HepG2 (cell line): ENCODE measurements around the gene FAF2. TPM values are rescaled to one million over a fixed set of nuclear protein-coding genes. Genes with fewer than 3 reads are reported as not detected.
A peak's percentile ranks its signal among the peaks of the same experiment; 100 is the strongest.

ENCODE experiments used
- ATAC-seq: fragments of 200-7000 bp; cut with Tn5 transposase; 3 replicates; pipeline ENCODE4 v1.9.1; 2020; ENCODE audit warnings: mild to moderate bottlenecking, moderate library complexity
- BruUV-seq: library from RNA; stranded (reverse); fragments of 400-500 nt; replicated peaks from 2 replicates; lab custom pipeline; 2021; lab: Mats Ljungman, UMichigan
- CTCF ChIA-PET: fragments of 300-600 bp; formaldehyde crosslinking; extraction: SDS; loops from one replicate; lab custom pipeline; 2021; ENCODE audit warnings: low total read pairs, inconsistent platforms, low intra/inter-chr PET ratio; lab: Yijun Ruan, JAX
- POLR2A ChIA-PET: fragments of 350-600 bp; sonication (Branson Sonifier 250); formaldehyde crosslinking; loops from one replicate; lab custom pipeline; 2020; ENCODE audit warnings: antibody characterized with exemption, inconsistent platforms; lab: Yijun Ruan, JAX
- DNase-seq: peaks from one replicate; pipeline ENCODE4 v3.0.0-alpha.2; 2015; ENCODE audit warnings: low spot score
- FAIRE-seq: peaks from 3 replicates; lab custom pipeline; 2011; peaks lifted over from hg19 to GRCh38; lab: Jason Lieb, UNC
- H2AFZ ChIP-seq: one replicate; pipeline ENCODE4 v1.6.1; 2011; ENCODE audit warnings: low read length, inconsistent platforms
- H3K27ac ChIP-seq: fragments of 300-600 bp; 3 replicates; pipeline ENCODE4 v1.8.0; 2011; ENCODE audit warnings: mixed run types, mild to moderate bottlenecking, mixed read lengths, low read length, inconsistent platforms; ENCODE audit not compliant: insufficient read depth; ENCODE audit errors: extremely low read length
- H3K27me3 ChIP-seq, 2 experiments: fragments of 200-600 bp in 1 of 2; 2 replicates in 1 of 2; 3 replicates in 1 of 2; pipeline versions ENCODE4 v1.6.0 to v1.8.0; 2011; ENCODE audit warnings: low read length in 2 of 2, mild to moderate bottlenecking in 2 of 2, moderate library complexity in 2 of 2, inconsistent platforms in 1 of 2; ENCODE audit not compliant: insufficient read depth in 2 of 2, control insufficient read depth in 1 of 2
- H3K36me3 ChIP-seq, 2 experiments: fragments of 200-600 bp in 1 of 2; replicated peaks in 1 of 2; 2 replicates in 1 of 2; 3 replicates in 1 of 2; pipeline versions ENCODE4 v1.5.1 to v1.8.0; 2011; ENCODE audit warnings: low read length in 2 of 2, inconsistent platforms in 1 of 2; ENCODE audit not compliant: insufficient read depth in 2 of 2, control insufficient read depth in 1 of 2
- H3K4me1 ChIP-seq: 2 replicates; pipeline ENCODE4 v1.5.1; 2012; ENCODE audit warnings: low read length, inconsistent platforms; ENCODE audit not compliant: insufficient read depth
- H3K4me2 ChIP-seq: 2 replicates; pipeline ENCODE4 v1.6.0; 2011; ENCODE audit warnings: low read depth, low read length, inconsistent platforms
- H3K4me3 ChIP-seq, 3 experiments: fragments of 200-600 bp in 1 of 3; sonication (generic), shearing (Covaris generic) in 1 of 3; replicated peaks in 1 of 3; 2 replicates each; pipeline ENCODE4 v1.5.1; 2011 to 2016; ENCODE audit warnings: low read length in 3 of 3, inconsistent platforms in 2 of 3, low read depth in 2 of 3, mild to moderate bottlenecking in 2 of 3, control low read depth in 1 of 3, mixed read lengths in 1 of 3; ENCODE audit not compliant: insufficient read depth in 1 of 3
- H3K79me2 ChIP-seq: one replicate; pipeline ENCODE4 v1.6.1; 2011; ENCODE audit warnings: low read length, inconsistent platforms; ENCODE audit not compliant: insufficient read depth
- H3K9ac ChIP-seq: 2 replicates; pipeline ENCODE4 v1.6.0; 2011; ENCODE audit warnings: mild to moderate bottlenecking, low read depth, low read length, inconsistent platforms; ENCODE audit not compliant: insufficient read depth
- H3K9me3 ChIP-seq: 2 replicates; pipeline ENCODE4 v1.5.1; 2012; ENCODE audit warnings: mild to moderate bottlenecking, low read length
- H4K20me1 ChIP-seq: 2 replicates; pipeline ENCODE4 v1.6.0; 2011; ENCODE audit warnings: inconsistent platforms, mild to moderate bottlenecking, low read length, moderate library complexity; ENCODE audit not compliant: insufficient read depth
- CHD4 ChIP-seq: fragments of 200-600 bp; sonication (generic); IDR thresholded peaks from 2 replicates; pipeline ENCODE4 v1.7.0; 2017; ENCODE audit warnings: mild to moderate bottlenecking, low read length, borderline replicate concordance
- ERF ChIP-seq: IDR thresholded peaks from 2 replicates; pipeline ENCODE4 v1.6.1; 2018; ENCODE audit warnings: missing biosample characterization, missing genetic modification reagents
- EZH2 ChIP-seq: conservative IDR thresholded peaks from 2 replicates; pipeline ENCODE4 v1.6.1; 2012; ENCODE audit warnings: mild to moderate bottlenecking, low read depth, low read length, moderate library complexity
- FOSL2 ChIP-seq: sonication (generic); formaldehyde crosslinking; IDR thresholded peaks from 2 replicates; pipeline ENCODE4 v1.4.0; 2020; ENCODE audit warnings: missing genetic modification reagents
- GATAD1 ChIP-seq: IDR thresholded peaks from 2 replicates; pipeline ENCODE4 v1.6.1; 2016; ENCODE audit warnings: missing genetic modification reagents, missing compliant biosample characterization
- JDP2 ChIP-seq: sonication (generic); formaldehyde crosslinking; IDR thresholded peaks from 2 replicates; pipeline ENCODE4 v1.8.1; 2022; ENCODE audit warnings: missing genetic modification reagents, borderline replicate concordance
- MAZ ChIP-seq, 2 experiments: sonication (generic) in 1 of 2; formaldehyde crosslinking in 1 of 2; IDR thresholded peaks; 2 replicates each; pipeline versions ENCODE4 v1.5.0 to v1.6.1; 2012 to 2020; ENCODE audit warnings: low read depth in 2 of 2, mild to moderate bottlenecking in 2 of 2, borderline replicate concordance in 1 of 2, improper control_type of control experiment in 1 of 2, low read length in 1 of 2, missing genetic modification reagents in 1 of 2, moderate library complexity in 1 of 2
- MXI1 ChIP-seq: IDR thresholded peaks from 3 replicates; pipeline ENCODE4 v1.6.1; 2012; ENCODE audit warnings: low read depth, low read length, inconsistent platforms, borderline replicate concordance
- NBN ChIP-seq: fragments of 450-650 bp; conservative IDR thresholded peaks from 2 replicates; pipeline ENCODE4 v1.6.1; 2017
- PCBP2 ChIP-seq: fragments of 200-400 bp; formaldehyde crosslinking; optimal IDR thresholded peaks from 2 replicates; pipeline ENCODE3; 2018; ENCODE audit warnings: low read length, low read depth; ENCODE audit not compliant: poor library complexity, severe bottlenecking
- SP4 ChIP-seq: sonication (generic); formaldehyde crosslinking; IDR thresholded peaks from 2 replicates; pipeline ENCODE4 v1.8.1; 2023; ENCODE audit warnings: mild to moderate bottlenecking, missing genetic modification reagents
- THAP11 ChIP-seq: IDR thresholded peaks from 2 replicates; pipeline ENCODE4 v1.6.1; 2016; ENCODE audit warnings: missing biosample characterization, missing genetic modification reagents
- TOE1 ChIP-seq: sonication (generic); formaldehyde crosslinking; IDR thresholded peaks from 2 replicates; pipeline ENCODE4 v1.4.0; 2020; ENCODE audit warnings: mild to moderate bottlenecking, missing genetic modification reagents
- ZFP41 ChIP-seq: sonication (generic); formaldehyde crosslinking; IDR thresholded peaks from 2 replicates; pipeline ENCODE4 v1.4.0; 2020; ENCODE audit warnings: mild to moderate bottlenecking, missing genetic modification reagents, borderline replicate concordance
- ZNF143 ChIP-seq: sonication (generic); formaldehyde crosslinking; IDR thresholded peaks from 2 replicates; pipeline ENCODE4 v1.4.0; 2020; ENCODE audit warnings: missing genetic modification reagents
- ZNF674 ChIP-seq: sonication (generic); formaldehyde crosslinking; IDR thresholded peaks from 2 replicates; pipeline ENCODE4 v1.5.0; 2020; ENCODE audit warnings: low read depth, mild to moderate bottlenecking, missing genetic modification reagents
- WGBS: methylation state at CpG from one replicate; pipeline ENCODE4 v1.1.6; 2017; ENCODE audit warnings: low lambda C conversion rate; 5-methylcytosine and 5-hydroxymethylcytosine counted together
- in situ Hi-C: cut with HindIII; loops from 2 replicates; pipeline ENCODE4 v1.10.0; 2017; ENCODE audit warnings: low pct_unique_long_range_greater_than_20kb; ENCODE audit not compliant: extremely low pct_ligation_motif_present
- intact Hi-C: fragments of 100-400 bp; cut with micrococcal nuclease; formaldehyde crosslinking; loops from one replicate; pipeline ENCODE4 v1.10.0; 2022; ENCODE audit not compliant: unreplicated experiment
- polyA plus RNA-seq, 8 experiments: library from polyadenylated mRNA; depleted of rRNA in 3 of 8; stranded (reverse) in 7 of 8; unstranded in 1 of 8; fragments of >200 nt; fragmentation: Illumina TruSeq in 4 of 8; extraction: Trizol in 4 of 8; gene quantifications; 2 replicates each; pipeline versions ENCODE4 v1.2.1 to v1.2.3, GENCODE V29; 2011 to 2016; ENCODE audit warnings: low read depth in 4 of 8, missing spikeins in 1 of 8, mixed read lengths in 1 of 8; ENCODE audit not compliant: insufficient read depth in 1 of 8
- total RNA-seq, 5 experiments: library from RNA; depleted of rRNA; stranded (reverse); fragments of >200 nt; fragmentation: Illumina TruSeq; extraction: Trizol; gene quantifications; 2 replicates each; pipeline ENCODE4 v1.2.3, GENCODE V29; 2016; ENCODE audit warnings: low read depth in 1 of 5
- TF ChIP-seq, protein P1 (sequence below): sonication (generic); formaldehyde crosslinking; IDR thresholded peaks from 2 replicates; pipeline ENCODE4 v1.5.1; 2020; ENCODE audit warnings: missing genetic modification reagents, mild to moderate bottlenecking, borderline replicate concordance

Gene FAF2
- total and polyA plus RNA-seq, 2 of the 13 experiments (the other 11 are each of a cell fraction or from before 2014, with no cell fraction given): 27.8 to 34.3 TPM

GRCh38 chr5:176553260-176554085 is 105.3 kb downstream of the FAF2 start:
- Histone ChIP-seq H3K9me3 (no peaks in the 10 kb centered on the region), H3K4me1 (peaks cover 24% of the 10 kb centered on the region), H3K9ac (no peak overlapping the region), H3K4me3 (no peak overlapping the region), H3K27ac (no peak overlapping the region), H3K27me3 (no peaks in the 10 kb centered on the region), H4K20me1 (no peaks in the 10 kb centered on the region), H3K4me2 (no peak overlapping the region), H2AFZ (no peak overlapping the region), H3K36me3 (no peaks in the 10 kb centered on the region), H3K79me2 (peaks cover 16% of the 10 kb centered on the region)
- intact Hi-C loops (no loop called here), in situ Hi-C loops (no loop called here)
- ChIA-PET CTCF (no interaction called here), POLR2A (no interaction called here)
- 90% methylated on average over 15 of the region's 18 CpGs for WGBS
- TF ChIP-seq MXI1 (no peak), ZFP41 (CRISPR knock-in tag) (no peak), CHD4 (no peak), NBN (no peak), THAP11 (CRISPR knock-in tag) (no peak), FOSL2 (CRISPR knock-in tag) (0 out of 2 replicates have a peak, but pooled peaks have one; percentile 14)
- DNase-seq: no peak
- ATAC-seq: no peak
- FAIRE-seq: no peak
- no TSS peak for BruUV-seq

DNA sequence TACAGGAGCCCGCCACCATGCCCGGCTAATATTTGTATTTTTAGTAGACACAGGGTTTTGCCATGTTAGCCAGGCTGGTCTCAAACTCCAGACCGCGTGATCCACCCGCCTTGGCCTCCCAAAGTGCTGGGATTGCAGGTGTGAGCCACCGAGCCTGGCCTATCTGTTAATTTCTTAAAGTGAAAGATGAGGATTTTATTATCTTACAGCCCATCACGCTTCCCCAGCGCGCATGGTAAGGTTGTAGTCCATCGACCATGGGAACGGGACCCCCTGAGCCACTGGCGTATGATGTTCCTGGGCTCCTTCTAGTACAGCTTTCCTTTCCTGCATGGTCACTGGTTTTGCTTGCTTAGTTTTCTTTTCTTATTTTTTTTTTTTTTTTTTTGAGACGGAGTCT is 109.7 kb downstream of the FAF2 start:
- CTCF ChIA-PET: no interaction called here
- Histone ChIP-seq H3K4me2 (no peak overlapping the region), H3K36me3 (no peaks in the 10 kb centered on the region), H3K4me1 (peaks cover 4% of the 10 kb centered on the region; the same call in 1 of the 2 replicates), H3K9ac (no peak overlapping the region), H3K9me3 (no peaks in the 10 kb centered on the region), H3K27me3 (no peaks in the 10 kb centered on the region), H3K4me3 (no peak overlapping the region), H2AFZ (no peak overlapping the region), H3K79me2 (peaks cover 2% of the 10 kb centered on the region), H3K27ac (no peak overlapping the region), H4K20me1 (no peaks in the 10 kb centered on the region)
- no peak for FAIRE-seq
- POLR2A ChIA-PET: interaction anchor here (2.3 kb wide), 1 partner anchor 9 kb away, joined by 9 read pairs; the partner anchor contains the start of gene CDHR2
- BruUV-seq: no TSS peak
- TF ChIP-seq GATAD1 (CRISPR knock-in tag) (no peak), ZNF674 (CRISPR knock-in tag) (no peak), ZFP41 (CRISPR knock-in tag) (no peak), ERF (CRISPR knock-in tag) (no peak), MAZ (IDR thresholded peaks at IDR 0.05; ENCODE audit: borderline replicate concordance, low read depth, low read length) (no peak), MAZ (CRISPR knock-in tag; IDR thresholded peaks at IDR 0.05; ENCODE audit: low read depth) (no peak), ZNF143 (CRISPR knock-in tag) (no peak), JDP2 (CRISPR knock-in tag) (no peak), SP4 (CRISPR knock-in tag) (no peak), EZH2 (no peak), PCBP2 (no peak), TOE1 (CRISPR knock-in tag) (no peak)
- TF ChIP-seq, protein P1, sequence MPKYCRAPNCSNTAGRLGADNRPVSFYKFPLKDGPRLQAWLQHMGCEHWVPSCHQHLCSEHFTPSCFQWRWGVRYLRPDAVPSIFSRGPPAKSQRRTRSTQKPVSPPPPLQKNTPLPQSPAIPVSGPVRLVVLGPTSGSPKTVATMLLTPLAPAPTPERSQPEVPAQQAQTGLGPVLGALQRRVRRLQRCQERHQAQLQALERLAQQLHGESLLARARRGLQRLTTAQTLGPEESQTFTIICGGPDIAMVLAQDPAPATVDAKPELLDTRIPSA (CRISPR knock-in tag): no peak
- in situ Hi-C loops: no loop called here
- WGBS: 98% methylated on average over 13 of the region's 13 CpGs
- no peak for ATAC-seq
- intact Hi-C loops: no loop called here
- DNase-seq: no peak
